Keratinocyte (primary cell): Measurements from ENCODE around the gene KEL.

ENCODE experiments used
- CTCF ChIP-seq, 3 experiments: IDR thresholded peaks in 1 of 3; conservative IDR thresholded peaks in 1 of 3; optimal IDR thresholded peaks in 1 of 3; 2 replicates in 2 of 3; 3 replicates in 1 of 3; pipeline versions ENCODE3 to v1.5.1; 2011; ENCODE audit warnings: low read length in 3 of 3, mild to moderate bottlenecking in 3 of 3, moderate library complexity in 2 of 3, control low read depth in 1 of 3, inconsistent platforms in 1 of 3; ENCODE audit not compliant: insufficient read depth in 2 of 3; ENCODE audit errors: extremely low read depth in 1 of 3
- EZH2 ChIP-seq: IDR thresholded peaks from one replicate; pipeline ENCODE4 v1.6.1; 2012; ENCODE audit warnings: inconsistent platforms, mild to moderate bottlenecking, low read length, moderate library complexity

GRCh38 chr7:142968229-142968628 is 6.1 kb upstream of the KEL start:
- no peak for TF ChIP-seq CTCF (optimal IDR thresholded peaks at IDR 0.05 in 1 of 3, IDR thresholded peaks at IDR 0.05 in 1 of 3, conservative IDR thresholded peaks at IDR 0.05 in 1 of 3; ENCODE audit: extremely low read depth in 1 of 3, insufficient read depth in 2 of 3, low read length in 3 of 3)
- TF ChIP-seq EZH2: no peak
